ENCODE data around the gene PRX. TPM values are rescaled to one million over a fixed set of nuclear protein-coding genes. Genes with fewer than 3 reads are reported as not detected.
A peak's percentile ranks its signal among the peaks of the same experiment; 100 is the strongest.

The PRX gene
- total and polyA plus RNA-seq, 2 of the 13 experiments (the other 11 are each of a cell fraction or from before 2014, with no cell fraction given): 0.66 TPM

- TF ChIP-seq CREB3 (CRISPR knock-in tag; IDR thresholded peaks at IDR 0.05): 0 out of 2 replicates have a peak, but pooled peaks have one; percentile 47
- peak; percentile 61; the same call in 1 of the 2 replicates for TF ChIP-seq MEIS2 (CRISPR knock-in tag; IDR thresholded peaks at IDR 0.05)
- no peak; the same call in 1 of the 2 replicates for TF ChIP-seq MAZ (IDR thresholded peaks at IDR 0.05; ENCODE audit: borderline replicate concordance, low read depth, low read length)
- TF ChIP-seq MAZ (CRISPR knock-in tag; IDR thresholded peaks at IDR 0.05; ENCODE audit: low read depth): peak; percentile 87
- no peak; the same call in 1 of the 2 replicates for TF ChIP-seq MTF2 (CRISPR knock-in tag; IDR thresholded peaks at IDR 0.05; ENCODE audit: borderline replicate concordance)
- TF ChIP-seq REST (IDR thresholded peaks at IDR 0.05; ENCODE audit: borderline replicate concordance in 1 of 2, low read depth in 1 of 2, low read length in 2 of 2): peak in 1 of 2 experiments; percentile 36; a peak in 1 of 4 replicates
- TF ChIP-seq SMAD9 (CRISPR knock-in tag; IDR thresholded peaks at IDR 0.05): no peak
- 0 out of 2 replicates have a peak, but pooled peaks have one; percentile 27 for TF ChIP-seq IKZF5 (CRISPR knock-in tag; IDR thresholded peaks at IDR 0.05)
- 0 out of 2 replicates have a peak, but pooled peaks have one; percentile 26 for TF ChIP-seq ZBTB14 (CRISPR knock-in tag; IDR thresholded peaks at IDR 0.05)
- TF ChIP-seq ZFX (CRISPR knock-in tag; IDR thresholded peaks at IDR 0.05; ENCODE audit: low read depth): peak; percentile 82
- peak; percentile 86; the same call in 1 of the 2 replicates for TF ChIP-seq ATF1 (CRISPR knock-in tag; IDR thresholded peaks at IDR 0.05)
- TF ChIP-seq ZNF792 (CRISPR knock-in tag; IDR thresholded peaks at IDR 0.05): peak; percentile 56; the same call in 1 of the 2 replicates
- TF ChIP-seq ZC3H13 (CRISPR knock-in tag; IDR thresholded peaks at IDR 0.05): no peak
- 0 out of 2 replicates have a peak, but pooled peaks have one; percentile 28 for TF ChIP-seq E2F1 (CRISPR knock-in tag; IDR thresholded peaks at IDR 0.05)
Measured at GRCh38 chr19:40444000-40444824, 31.0 kb upstream of the PRX start, which contains the start of gene SERTAD3 (continued).

Measured in HepG2 (cell line).